K562 (cell line): ENCODE results near the gene LPGAT1. TPM values are rescaled to one million over a fixed set of nuclear protein-coding genes. Genes with fewer than 3 reads are reported as not detected.
A peak's percentile ranks its signal among the peaks of the same experiment; 100 is the strongest.

Source experiments
- ARID2 ChIP-seq: fragments of 450-650 bp; IDR thresholded peaks from 2 replicates; pipeline ENCODE4 v1.6.1; 2017; ENCODE audit warnings: antibody characterized with exemption, mild to moderate bottlenecking
- ATF2 ChIP-seq: sonication (generic); formaldehyde crosslinking; IDR thresholded peaks from 2 replicates; pipeline ENCODE4 v1.8.1; 2022; ENCODE audit warnings: missing genetic modification reagents
- ATF6 ChIP-seq: sonication (generic); formaldehyde crosslinking; IDR thresholded peaks from 2 replicates; pipeline ENCODE4 v1.4.0; 2020; ENCODE audit warnings: mild to moderate bottlenecking, missing genetic modification reagents
- CREB3L1 ChIP-seq: fragments of 450-650 bp; IDR thresholded peaks from 2 replicates; pipeline ENCODE4 v1.6.1; 2014; ENCODE audit warnings: low read depth, mild to moderate bottlenecking, moderate library complexity, borderline replicate concordance
- E2F3 ChIP-seq: fragments of 250-450 bp; sonication (Bioruptor Pico); IDR thresholded peaks from 2 replicates; pipeline ENCODE4 v1.4.0; 2020; ENCODE audit warnings: mild to moderate bottlenecking
- ESRRB ChIP-seq: fragments of 250-450 bp; sonication (Bioruptor Pico); IDR thresholded peaks from 2 replicates; pipeline ENCODE4 v1.5.0; 2020; ENCODE audit warnings: mild to moderate bottlenecking, moderate library complexity, borderline replicate concordance
- GABPA ChIP-seq: fragments of 200-800 bp; sonication (Bioruptor generic); conservative IDR thresholded peaks from 2 replicates; pipeline ENCODE4 v1.6.1; 2016; ENCODE audit warnings: low read depth, missing genetic modification characterization, missing compliant biosample characterization
- HSF4 ChIP-seq: fragments of 250-450 bp; sonication (Bioruptor Pico); IDR thresholded peaks from 2 replicates; pipeline ENCODE4 v2.1.2; 2022; ENCODE audit warnings: mild to moderate bottlenecking, moderate library complexity, borderline replicate concordance
- ID3 ChIP-seq, 2 experiments: fragments of 250-450 bp in 1 of 2; fragments of 450-650 bp in 1 of 2; sonication (Bioruptor Pico) in 1 of 2; IDR thresholded peaks; 2 replicates each; pipeline versions ENCODE4 v1.6.1 to v1.8.0; 2016 to 2021; ENCODE audit warnings: mild to moderate bottlenecking in 2 of 2, moderate library complexity in 2 of 2, missing compliant biosample characterization in 1 of 2, missing genetic modification characterization in 1 of 2
- ILK ChIP-seq: fragments of 450-650 bp; IDR thresholded peaks from 2 replicates; pipeline ENCODE4 v1.6.1; 2016; ENCODE audit warnings: missing genetic modification characterization, low read depth, mild to moderate bottlenecking, missing compliant biosample characterization, moderate library complexity, borderline replicate concordance
- KLF6 ChIP-seq: fragments of 250-450 bp; sonication (Bioruptor Pico); IDR thresholded peaks from 2 replicates; pipeline ENCODE4 v1.4.0; 2020; ENCODE audit warnings: mild to moderate bottlenecking, moderate library complexity, borderline replicate concordance
- MCM5 ChIP-seq: fragments of 450-650 bp; IDR thresholded peaks from 2 replicates; pipeline ENCODE4 v1.6.1; 2016; ENCODE audit warnings: low read depth
- MECOM ChIP-seq: fragments of 250-450 bp; sonication (Bioruptor Pico); IDR thresholded peaks from 2 replicates; pipeline ENCODE4 v1.8.0; 2022; ENCODE audit warnings: inconsistent platforms
- MED1 ChIP-seq: sonication (generic); formaldehyde crosslinking; IDR thresholded peaks from 2 replicates; pipeline ENCODE4 v1.8.1; 2023; ENCODE audit warnings: missing genetic modification reagents, borderline replicate concordance
- MTA3 ChIP-seq: fragments of 450-650 bp; formaldehyde crosslinking; IDR thresholded peaks from 2 replicates; pipeline ENCODE4 v1.6.1; 2017; ENCODE audit warnings: mild to moderate bottlenecking, borderline replicate concordance
- SMARCA5 ChIP-seq: fragments of 450-650 bp; IDR thresholded peaks from 2 replicates; pipeline ENCODE4 v1.6.1; 2016
- SNIP1 ChIP-seq: fragments of 450-650 bp; IDR thresholded peaks from 2 replicates; pipeline ENCODE4 v1.7.1; 2017; ENCODE audit warnings: low read depth, mild to moderate bottlenecking
- SRSF9 ChIP-seq: fragments of 200-400 bp; formaldehyde crosslinking; IDR thresholded peaks from 2 replicates; pipeline ENCODE4 v1.6.1; 2017; ENCODE audit warnings: low read depth, low read length, borderline replicate concordance
- ZBTB9 ChIP-seq: fragments of 450-650 bp; formaldehyde crosslinking; IDR thresholded peaks from 2 replicates; pipeline ENCODE4 v1.4.0; 2020; ENCODE audit warnings: mild to moderate bottlenecking, moderate library complexity
- ZNF24 ChIP-seq: fragments of 450-650 bp; IDR thresholded peaks from 2 replicates; pipeline ENCODE4 v1.6.1; 2016
- ZNF764 ChIP-seq: fragments of 250-450 bp; sonication (Bioruptor Pico); IDR thresholded peaks from 2 replicates; pipeline ENCODE4 v1.4.0; 2020; ENCODE audit warnings: low read depth, mild to moderate bottlenecking, moderate library complexity
- polyA plus RNA-seq, 8 experiments: library from polyadenylated mRNA; depleted of rRNA in 4 of 8; stranded (reverse) in 5 of 8; unstranded in 3 of 8; fragments of >200 nt; fragmentation: Nextera tagmentation in 2 of 8; fragmentation: Illumina TruSeq in 1 of 8; extraction: Ambion mirVana in 2 of 8; extraction: Trizol in 1 of 8; gene quantifications; 2 replicates each; pipeline versions ENCODE4 v1.2.1 to v1.2.3, GENCODE V29; 2011 to 2014; ENCODE audit warnings: inconsistent platforms in 1 of 8, missing spikeins in 1 of 8
- total RNA-seq, 7 experiments: library from RNA; depleted of rRNA in 6 of 7; stranded (reverse); fragments of >200 nt in 6 of 7; fragmentation: Illumina TruSeq in 2 of 7; extraction: Trizol in 2 of 7; gene quantifications; 2 replicates each; pipeline versions ENCODE4 v1.2.1 to v1.2.3, GENCODE V29; 2011 to 2021; ENCODE audit warnings: low replicate concordance in 1 of 7

LPGAT1 gene
- total and polyA plus RNA-seq, 9 of the 15 experiments (the other 6 are each of a cell fraction or from before 2014, with no cell fraction given), result 5.7 to 31.4 (median 16.3) TPM

GRCh38 chr1:211722277-211723175, 108.0 kb downstream of the LPGAT1 start (continued):
- TF ChIP-seq ILK (tag), result no peak
- peak; percentile 83; the same call in 1 of the 2 replicates for TF ChIP-seq MTA3
- 0 out of 2 replicates have a peak, but pooled peaks have one; percentile 21 for TF ChIP-seq GABPA (tag)
- TF ChIP-seq E2F3 (CRISPR knock-in tag), result no peak
- no peak for TF ChIP-seq SNIP1
- TF ChIP-seq ARID2, result no peak
- TF ChIP-seq MCM5, result no peak
- TF ChIP-seq SRSF9, result no peak
- 0 out of 2 replicates have a peak, but pooled peaks have one; percentile 25 for TF ChIP-seq ZBTB9 (CRISPR knock-in tag)
- no peak for TF ChIP-seq KLF6 (CRISPR knock-in tag)
- no peak for TF ChIP-seq MED1 (CRISPR knock-in tag)
- no peak for TF ChIP-seq ZNF764 (CRISPR knock-in tag)
- TF ChIP-seq ATF2 (CRISPR knock-in tag), result no peak
- peak; percentile 55; the same call in 1 of the 2 replicates for TF ChIP-seq CREB3L1
- 0 out of 2 replicates have a peak, but pooled peaks have one; percentile 60 for TF ChIP-seq MECOM (CRISPR knock-in tag)
- no peak for TF ChIP-seq ID3 (CRISPR knock-in tag; IDR thresholded peaks at IDR 0.05)
- TF ChIP-seq ID3 (tag; IDR thresholded peaks at IDR 0.05), result peak; percentile 70
- TF ChIP-seq ATF6 (CRISPR knock-in tag), result no peak
- TF ChIP-seq ESRRB, result no peak
- TF ChIP-seq SMARCA5, result no peak
- peak; percentile 84 for TF ChIP-seq ZNF24
- no peak for TF ChIP-seq HSF4
